ENCODE measurements around the gene CRACR2B. TPM values are rescaled to one million over a fixed set of nuclear protein-coding genes. Genes with fewer than 3 reads are reported as not detected.

The CRACR2B gene
- total RNA-seq, 1 donor from 2014 or later: 40.5 TPM

GRCh38 chr11:867856-868358 lies 40.2 kb downstream of the CRACR2B start:
- no peak for DNase-seq (ENCODE audit: low spot score)

DNA sequence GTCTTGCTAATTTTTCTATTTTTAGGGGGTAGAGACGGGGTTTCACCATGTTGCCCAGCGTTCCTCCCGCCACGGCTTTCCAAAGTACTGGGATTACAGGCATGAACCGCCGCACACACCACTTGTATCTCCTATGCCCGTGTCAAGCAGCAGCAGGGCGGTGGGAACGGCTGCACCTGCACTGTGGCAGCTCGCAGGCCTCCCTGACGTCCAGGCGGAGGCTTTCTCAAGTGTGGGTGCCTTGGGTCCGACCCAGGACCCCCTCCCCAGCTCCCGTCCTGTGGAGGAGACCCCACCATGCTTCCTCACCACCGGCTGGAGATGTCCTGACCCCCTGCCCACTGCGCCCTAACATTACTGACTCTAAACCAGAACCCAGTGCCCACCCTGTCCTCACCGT lies 40.7 kb downstream of the CRACR2B start:
- no peak for DNase-seq (ENCODE audit: low spot score)

DNA sequence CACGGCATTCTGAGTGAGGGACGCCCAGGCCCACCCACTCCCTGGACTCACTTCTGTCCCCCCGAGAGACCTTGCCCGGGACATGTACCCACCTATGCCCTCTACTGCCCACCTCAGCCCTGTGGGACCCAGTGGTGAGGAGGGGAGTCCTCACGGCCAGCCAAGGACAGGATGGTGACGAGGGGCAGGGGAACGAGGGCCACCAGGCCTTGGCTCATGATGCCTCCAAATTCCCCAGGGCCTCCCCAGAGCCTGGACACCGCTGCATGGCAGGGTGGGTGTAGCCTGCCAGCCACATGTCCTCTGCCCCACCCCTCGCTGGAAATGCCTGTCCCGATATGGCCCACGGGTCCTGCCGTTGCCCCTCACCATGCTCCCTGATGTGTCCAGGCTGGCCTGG lies 41.1 kb downstream of the CRACR2B start:
- no peak for DNase-seq (ENCODE audit: low spot score)

DNA sequence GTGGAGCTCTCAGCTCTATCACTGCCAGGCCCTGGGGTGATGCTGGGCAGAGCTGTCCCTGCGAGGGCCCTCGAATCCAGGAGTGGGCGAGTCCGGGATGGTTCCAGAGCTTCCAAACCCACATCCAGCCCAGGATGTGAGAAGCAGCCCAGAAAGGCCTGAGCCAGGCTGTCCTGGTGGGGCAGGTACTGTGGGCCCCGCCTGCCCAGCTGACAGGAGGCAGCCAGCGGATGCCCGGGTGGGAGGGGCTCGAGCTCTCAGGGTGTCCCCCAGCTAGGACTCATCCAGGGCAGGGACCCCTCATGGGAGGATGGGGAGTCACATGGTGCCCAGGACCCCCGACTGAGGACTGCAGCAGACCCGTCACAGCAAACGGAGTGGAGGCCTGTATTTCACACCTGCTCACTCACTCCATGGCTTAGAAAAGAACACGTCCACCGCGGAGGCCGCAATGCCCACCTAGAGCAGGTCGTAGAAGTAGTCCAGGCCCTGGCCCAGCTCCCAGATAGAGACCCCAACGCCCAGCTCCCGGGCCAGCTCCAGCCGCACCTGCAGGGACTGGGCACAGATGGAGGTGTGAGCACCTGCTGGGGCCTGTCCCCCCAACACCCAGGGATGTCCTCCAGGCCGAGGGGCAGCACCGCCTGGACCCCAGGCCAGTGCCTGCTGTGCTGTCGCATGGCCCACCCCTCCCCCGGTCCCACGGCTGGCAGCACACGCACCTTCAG lies 41.8 kb downstream of the CRACR2B start:
- no peak for DNase-seq (ENCODE audit: low spot score)

DNA sequence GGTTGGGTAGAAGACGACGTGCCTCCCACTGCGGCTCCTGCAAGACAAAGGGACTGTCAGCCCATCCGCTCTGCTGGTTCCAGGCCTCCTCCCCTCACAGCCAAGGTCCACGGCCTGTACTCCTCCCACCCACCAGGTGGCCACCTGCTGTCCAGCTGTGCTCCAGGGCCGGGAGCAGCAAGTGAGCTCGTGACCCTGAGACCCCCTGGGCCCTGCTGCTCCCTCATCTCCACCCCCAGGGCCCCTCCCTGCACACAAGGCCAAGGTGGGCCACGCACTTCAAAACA lies 42.4 kb downstream of the CRACR2B start:
- no peak for DNase-seq (ENCODE audit: low spot score)

DNA sequence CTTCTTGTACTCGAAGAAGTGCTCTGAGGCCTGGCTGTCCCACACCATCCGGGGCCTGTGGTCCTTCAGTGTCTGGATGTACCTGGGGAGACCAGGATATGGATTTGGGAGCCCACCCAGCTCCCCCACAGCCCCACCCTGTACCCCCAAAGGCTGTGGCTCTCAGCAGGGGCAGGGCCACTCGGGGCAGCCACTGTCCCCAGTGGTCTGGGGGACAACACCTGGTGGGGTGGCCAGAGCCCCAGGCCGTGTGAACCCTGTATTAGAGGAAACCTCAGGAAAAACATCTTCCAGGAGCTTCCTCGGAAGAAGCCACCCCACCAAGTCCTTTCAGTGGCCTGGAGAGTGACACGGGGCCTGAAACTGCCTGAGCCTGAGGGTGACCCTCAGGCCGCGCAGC lies 42.7 kb downstream of the CRACR2B start:
- DNase-seq (ENCODE audit: low spot score): no peak

- DNase-seq (ENCODE audit: low spot score): no peak
These were observed 43.8 kb downstream of the CRACR2B start for GRCh38 chr11:871472-871871.

DNA sequence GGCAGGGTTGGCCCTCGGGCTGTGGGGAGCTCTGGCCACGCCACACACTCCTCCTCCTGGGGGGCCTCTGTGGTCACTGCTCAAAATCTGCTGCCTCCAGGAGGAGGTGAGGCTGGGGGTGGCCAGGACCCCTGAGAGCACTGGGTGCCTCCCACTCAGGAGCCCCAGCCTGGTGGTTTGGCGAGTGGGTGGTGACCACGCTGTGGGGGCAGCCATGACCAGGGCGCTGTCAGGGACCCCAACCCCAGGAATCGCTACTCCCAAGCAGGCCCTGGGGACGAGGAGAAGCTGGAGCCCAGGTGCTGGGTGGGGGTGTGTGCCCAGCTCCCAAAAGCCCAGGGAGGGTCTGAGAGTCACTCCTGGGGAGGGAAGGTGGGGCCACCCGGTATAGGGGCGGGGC lies 45.1 kb downstream of the CRACR2B start:
- DNase-seq (ENCODE audit: low spot score): no peak

- DNase-seq (ENCODE audit: low spot score): no peak
These were observed 46.0 kb downstream of the CRACR2B start for GRCh38 chr11:873706-874105.

GRCh38 chr11:875203-875602 lies 47.5 kb downstream of the CRACR2B start:
- no peak for DNase-seq (ENCODE audit: low spot score)

- DNase-seq (ENCODE audit: low spot score): no peak
These were observed 48.1 kb downstream of the CRACR2B start for GRCh38 chr11:875769-876301.

- peak; percentile 25 for DNase-seq (ENCODE audit: low spot score)
These were observed 48.8 kb downstream of the CRACR2B start for GRCh38 chr11:876545-876944.

DNA sequence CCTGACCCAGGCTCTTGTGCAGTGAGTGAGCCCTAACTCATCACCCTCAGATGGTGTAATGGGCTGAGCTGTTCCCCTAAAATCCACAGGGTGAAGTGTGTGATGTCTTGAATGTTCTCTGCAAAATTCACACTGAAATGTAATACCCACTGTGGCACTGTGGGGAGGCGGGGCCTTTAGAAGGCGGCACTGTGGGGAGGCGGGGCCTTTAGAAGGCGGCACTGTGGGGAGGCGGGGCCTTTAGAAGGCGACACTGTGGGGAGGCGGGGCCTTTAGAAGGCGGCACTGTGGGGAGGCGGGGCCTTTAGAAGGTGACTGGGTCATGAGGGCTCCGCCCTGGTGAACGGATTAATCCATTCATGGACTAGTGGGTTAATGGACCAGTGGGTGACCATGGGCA lies 49.8 kb downstream of the CRACR2B start:
- DNase-seq (ENCODE audit: low spot score): no peak

- DNase-seq (ENCODE audit: low spot score): no peak
These were observed 52.7 kb downstream of the CRACR2B start for GRCh38 chr11:880447-880846.

Other genes starting within 250 kb of the CRACR2B start
- gene IRF7, start 212.0 kb upstream of the CRACR2B start, total RNA-seq: 54.0 TPM
- 89.6 TPM for gene CDHR5, start 203.0 kb upstream of the CRACR2B start, total RNA-seq
- not detected for gene SCT, start 200.7 kb upstream of the CRACR2B start, total RNA-seq
- gene DRD4, start 190.7 kb upstream of the CRACR2B start, total RNA-seq: 2.6 TPM
- 45.0 TPM for gene DEAF1, start 132.7 kb upstream of the CRACR2B start, total RNA-seq
- 52.0 TPM for gene TMEM80, start 132.1 kb upstream of the CRACR2B start, total RNA-seq
- gene EPS8L2, start 121.7 kb upstream of the CRACR2B start, total RNA-seq: 228 TPM
- gene TALDO1, start 80.5 kb upstream of the CRACR2B start, total RNA-seq: 176 TPM
- gene GATD1, start 50.4 kb upstream of the CRACR2B start, total RNA-seq: 85.9 TPM
- gene CEND1, start 37.8 kb upstream of the CRACR2B start, total RNA-seq: 0.49 TPM
- gene SLC25A22, start 29.6 kb upstream of the CRACR2B start, total RNA-seq: 16.3 TPM
- gene PIDD1, start 22.7 kb upstream of the CRACR2B start, total RNA-seq: 27.7 TPM
- 1,317 TPM for gene RPLP2, start 18.0 kb upstream of the CRACR2B start, total RNA-seq
- 159 TPM for gene PNPLA2, start 9.0 kb upstream of the CRACR2B start, total RNA-seq
- 442 TPM for gene CD151, start 5.0 kb downstream of the CRACR2B start, total RNA-seq
- gene POLR2L, start 14.6 kb downstream of the CRACR2B start, total RNA-seq: 108 TPM
- gene TSPAN4, start 14.9 kb downstream of the CRACR2B start, total RNA-seq: 34.6 TPM
- 101 TPM for gene CHID1, start 82.9 kb downstream of the CRACR2B start, total RNA-seq
- 91.8 TPM for gene AP2A2, start 98.0 kb downstream of the CRACR2B start, total RNA-seq
- 173 TPM for gene MUC6, start 208.8 kb downstream of the CRACR2B start, total RNA-seq
- gene MUC2, start 247.0 kb downstream of the CRACR2B start, total RNA-seq: 0.26 TPM